Measurements from ENCODE around the gene IYD.

DNA sequence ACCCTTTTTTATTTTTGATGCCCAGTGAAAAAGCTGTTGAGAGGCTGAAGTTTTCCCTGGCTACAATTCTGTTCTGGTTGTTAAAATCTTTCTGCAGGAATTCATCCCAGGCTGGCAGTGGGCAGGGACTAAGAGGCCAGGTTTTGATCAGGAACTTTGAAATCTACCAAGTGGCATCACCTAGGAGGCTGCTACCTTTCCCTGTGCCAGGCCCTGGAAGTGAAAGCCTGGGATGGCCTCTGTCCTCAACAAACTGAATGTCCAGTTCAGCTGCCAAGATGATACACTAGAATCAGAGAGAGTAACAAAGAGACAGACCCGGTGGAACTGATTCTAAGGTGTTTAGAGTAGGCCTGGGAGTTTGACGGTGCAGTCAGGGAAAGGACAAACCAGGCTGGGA lies 596 bp downstream of the IYD start:
- TF ChIP-seq, protein P1, sequence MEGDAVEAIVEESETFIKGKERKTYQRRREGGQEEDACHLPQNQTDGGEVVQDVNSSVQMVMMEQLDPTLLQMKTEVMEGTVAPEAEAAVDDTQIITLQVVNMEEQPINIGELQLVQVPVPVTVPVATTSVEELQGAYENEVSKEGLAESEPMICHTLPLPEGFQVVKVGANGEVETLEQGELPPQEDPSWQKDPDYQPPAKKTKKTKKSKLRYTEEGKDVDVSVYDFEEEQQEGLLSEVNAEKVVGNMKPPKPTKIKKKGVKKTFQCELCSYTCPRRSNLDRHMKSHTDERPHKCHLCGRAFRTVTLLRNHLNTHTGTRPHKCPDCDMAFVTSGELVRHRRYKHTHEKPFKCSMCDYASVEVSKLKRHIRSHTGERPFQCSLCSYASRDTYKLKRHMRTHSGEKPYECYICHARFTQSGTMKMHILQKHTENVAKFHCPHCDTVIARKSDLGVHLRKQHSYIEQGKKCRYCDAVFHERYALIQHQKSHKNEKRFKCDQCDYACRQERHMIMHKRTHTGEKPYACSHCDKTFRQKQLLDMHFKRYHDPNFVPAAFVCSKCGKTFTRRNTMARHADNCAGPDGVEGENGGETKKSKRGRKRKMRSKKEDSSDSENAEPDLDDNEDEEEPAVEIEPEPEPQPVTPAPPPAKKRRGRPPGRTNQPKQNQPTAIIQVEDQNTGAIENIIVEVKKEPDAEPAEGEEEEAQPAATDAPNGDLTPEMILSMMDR (optimal IDR thresholded peaks at IDR 0.05 in 1 of 3, IDR thresholded peaks at IDR 0.05 in 1 of 3, conservative IDR thresholded peaks at IDR 0.05 in 1 of 3; ENCODE audit: extremely low read depth in 1 of 3, insufficient read depth in 2 of 3, low read length in 3 of 3), result no peak
- no peak for TF ChIP-seq EZH2 (IDR thresholded peaks at IDR 0.05; ENCODE audit: low read length)
